SU-DHL-6 (cell line): ENCODE results near the gene GORASP1.

Source experiments
- H2AFZ ChIP-seq: fragments of 200-600 bp; sonication (generic); 2 replicates; pipeline ENCODE4 v1.6.1; 2014; ENCODE audit warnings: low read depth, mild to moderate bottlenecking, moderate library complexity, mixed read lengths, antibody characterized with exemption, low read length; ENCODE audit not compliant: severe bottlenecking
- H3F3A ChIP-seq: fragments of 200-600 bp; shearing (Covaris generic); 2 replicates; pipeline ENCODE4 v1.6.0; 2016; ENCODE audit warnings: antibody characterized with exemption, mild to moderate bottlenecking; ENCODE audit not compliant: insufficient read depth
- H3K27ac ChIP-seq: fragments of 200-600 bp; sonication (generic); 2 replicates; pipeline ENCODE4 v1.5.1; 2016; ENCODE audit warnings: low read depth, mild to moderate bottlenecking, low read length, moderate library complexity, mixed read lengths
- H3K27me3 ChIP-seq: fragments of 200-600 bp; sonication (generic), shearing (Covaris generic); 2 replicates; pipeline ENCODE4 v1.6.0; 2014; ENCODE audit warnings: mild to moderate bottlenecking, low read length
- H3K36me3 ChIP-seq: fragments of 200-600 bp; sonication (generic); 2 replicates; pipeline ENCODE4 v1.6.1; 2014; ENCODE audit warnings: mild to moderate bottlenecking, low read length, mixed read lengths
- H3K4me2 ChIP-seq: fragments of 300-600, 200-600 bp; shearing (Covaris generic), sonication (generic); 2 replicates; pipeline ENCODE4 v1.6.0; 2014; ENCODE audit warnings: low read length, low read depth, mild to moderate bottlenecking; ENCODE audit not compliant: poor library complexity, severe bottlenecking
- H3K4me3 ChIP-seq: fragments of 200-600 bp; sonication (generic); 2 replicates; pipeline ENCODE4 v1.5.1; 2014; ENCODE audit warnings: antibody characterized with exemption, low read length, mild to moderate bottlenecking, mixed read lengths; ENCODE audit not compliant: insufficient read depth, poor library complexity, severe bottlenecking
- H3K79me2 ChIP-seq: fragments of 200-600 bp; sonication (generic); 2 replicates; pipeline ENCODE4 v1.6.1; 2014; ENCODE audit warnings: mild to moderate bottlenecking, low read length, moderate library complexity; ENCODE audit not compliant: insufficient read depth
- H3K9ac ChIP-seq: fragments of 200-600 bp; sonication (generic); 2 replicates; pipeline ENCODE4 v1.7.0; 2014; ENCODE audit warnings: mild to moderate bottlenecking, low read length
- H3K9me2 ChIP-seq: fragments of 200-600 bp; sonication (generic); replicated peaks from 2 replicates; pipeline ENCODE4 v1.6.1; 2014; ENCODE audit warnings: low read length; ENCODE audit not compliant: insufficient read depth
- H3K9me3 ChIP-seq: fragments of 200-600 bp; sonication (generic); 2 replicates; pipeline ENCODE4 v1.6.1; 2014; ENCODE audit warnings: low read length, mixed read lengths; ENCODE audit not compliant: insufficient read depth
- H4K20me1 ChIP-seq: fragments of 200-600 bp; sonication (generic); 2 replicates; pipeline ENCODE4 v1.6.1; 2014; ENCODE audit warnings: low read depth, mild to moderate bottlenecking, antibody characterized with exemption, low read length, moderate library complexity, mixed read lengths
- EZH2phosphoT487 ChIP-seq: fragments of 200-600 bp; sonication (generic), shearing (Covaris generic); conservative IDR thresholded peaks from 2 replicates; pipeline ENCODE4 v1.6.1; 2018; ENCODE audit warnings: mild to moderate bottlenecking, antibody characterized with exemption, low read length, moderate library complexity, mixed read lengths
- TF ChIP-seq, protein P1 (sequence below): fragments of 200-600 bp; sonication (generic); IDR thresholded peaks from one replicate; pipeline ENCODE4 v1.5.1; 2017; ENCODE audit warnings: antibody characterized with exemption, mild to moderate bottlenecking, low read length, moderate library complexity; ENCODE audit not compliant: insufficient read depth, poor library complexity, severe bottlenecking

Gene GORASP1

DNA sequence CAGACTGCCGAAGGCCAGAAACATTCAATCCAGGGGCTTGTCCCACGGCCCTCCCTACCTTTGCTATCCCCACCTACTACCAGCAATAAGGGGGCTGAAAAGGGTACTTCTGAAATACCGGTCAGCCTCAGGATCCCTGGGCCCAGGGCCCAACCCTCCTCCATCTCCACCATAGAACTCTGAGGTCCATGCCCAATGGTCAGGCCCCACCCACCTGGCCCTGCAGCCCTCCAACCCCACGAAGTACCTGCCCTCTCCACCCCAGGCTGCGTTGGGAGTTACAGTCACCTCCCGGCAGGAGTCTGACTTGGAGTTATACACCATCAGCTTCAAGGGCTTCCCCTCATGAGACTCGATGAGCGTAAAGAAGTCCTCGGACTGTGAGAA lies 6.9 kb downstream of the GORASP1 start:
- TF ChIP-seq, protein P1, sequence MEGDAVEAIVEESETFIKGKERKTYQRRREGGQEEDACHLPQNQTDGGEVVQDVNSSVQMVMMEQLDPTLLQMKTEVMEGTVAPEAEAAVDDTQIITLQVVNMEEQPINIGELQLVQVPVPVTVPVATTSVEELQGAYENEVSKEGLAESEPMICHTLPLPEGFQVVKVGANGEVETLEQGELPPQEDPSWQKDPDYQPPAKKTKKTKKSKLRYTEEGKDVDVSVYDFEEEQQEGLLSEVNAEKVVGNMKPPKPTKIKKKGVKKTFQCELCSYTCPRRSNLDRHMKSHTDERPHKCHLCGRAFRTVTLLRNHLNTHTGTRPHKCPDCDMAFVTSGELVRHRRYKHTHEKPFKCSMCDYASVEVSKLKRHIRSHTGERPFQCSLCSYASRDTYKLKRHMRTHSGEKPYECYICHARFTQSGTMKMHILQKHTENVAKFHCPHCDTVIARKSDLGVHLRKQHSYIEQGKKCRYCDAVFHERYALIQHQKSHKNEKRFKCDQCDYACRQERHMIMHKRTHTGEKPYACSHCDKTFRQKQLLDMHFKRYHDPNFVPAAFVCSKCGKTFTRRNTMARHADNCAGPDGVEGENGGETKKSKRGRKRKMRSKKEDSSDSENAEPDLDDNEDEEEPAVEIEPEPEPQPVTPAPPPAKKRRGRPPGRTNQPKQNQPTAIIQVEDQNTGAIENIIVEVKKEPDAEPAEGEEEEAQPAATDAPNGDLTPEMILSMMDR = no peak
- no peak for TF ChIP-seq EZH2phosphoT487
- no peak overlapping the region for H2AFZ ChIP-seq
- H3K4me2 ChIP-seq = no peak overlapping the region
- no peaks in the 10 kb centered on the region for H3K27me3 ChIP-seq
- no peaks in the 10 kb centered on the region for H3K9me2 ChIP-seq
- H3K36me3 ChIP-seq = no peaks in the 10 kb centered on the region
- no peak overlapping the region for H3K27ac ChIP-seq
- H4K20me1 ChIP-seq = no peaks in the 10 kb centered on the region
- H3K4me3 ChIP-seq = no peak overlapping the region
- H3K9ac ChIP-seq = no peak overlapping the region
- no peaks in the 10 kb centered on the region for H3K79me2 ChIP-seq
- H3K9me3 ChIP-seq = no peaks in the 10 kb centered on the region
- no peaks in the 10 kb centered on the region for H3F3A ChIP-seq

DNA sequence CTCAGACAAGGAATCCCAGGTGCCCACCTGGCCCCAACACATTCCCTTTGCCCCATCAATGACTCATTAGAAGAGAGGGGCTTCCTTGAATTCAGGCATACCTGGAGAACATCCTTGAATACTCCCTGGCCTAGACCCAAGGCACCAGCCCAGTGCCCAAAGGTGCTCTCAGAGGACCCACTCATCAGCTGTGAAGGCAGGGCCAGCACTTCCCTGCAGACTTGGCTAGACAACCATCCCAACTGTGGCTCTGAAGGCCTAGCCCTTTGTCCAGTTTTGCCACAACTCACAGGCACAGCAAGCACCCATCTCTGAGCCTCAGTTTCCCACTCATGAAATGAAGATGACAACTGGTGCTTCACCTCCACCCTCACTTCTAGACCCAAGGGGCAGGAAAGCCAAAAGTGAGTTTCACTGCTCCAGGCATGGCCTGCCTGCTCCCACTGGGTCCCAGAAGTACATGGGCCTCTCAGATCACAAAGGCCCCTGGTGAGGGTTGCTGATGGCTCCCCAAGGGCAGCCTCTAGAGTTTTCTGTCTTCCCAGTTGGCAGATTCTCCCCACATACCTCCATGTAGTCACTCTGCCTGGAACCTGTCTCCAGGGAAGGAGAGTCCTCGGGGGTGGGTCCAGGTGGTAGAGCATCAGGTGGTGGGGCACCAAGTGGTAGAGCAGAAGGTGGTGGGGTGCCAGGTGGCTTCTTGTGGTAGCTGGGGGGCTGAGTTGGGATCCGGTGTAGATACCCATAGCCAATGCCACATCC lies 7.5 kb downstream of the GORASP1 start:
- no peaks in the 10 kb centered on the region for H3K79me2 ChIP-seq
- H3K4me3 ChIP-seq = no peak overlapping the region
- H3K9ac ChIP-seq = no peak overlapping the region
- H3F3A ChIP-seq = no peaks in the 10 kb centered on the region
- no peaks in the 10 kb centered on the region for H3K9me2 ChIP-seq
- TF ChIP-seq, protein P1 = no peak
- TF ChIP-seq EZH2phosphoT487 = no peak
- no peak overlapping the region for H3K27ac ChIP-seq
- no peaks in the 10 kb centered on the region for H4K20me1 ChIP-seq
- no peak overlapping the region for H3K4me2 ChIP-seq
- H2AFZ ChIP-seq = no peak overlapping the region
- H3K9me3 ChIP-seq = no peaks in the 10 kb centered on the region
- no peaks in the 10 kb centered on the region for H3K27me3 ChIP-seq
- H3K36me3 ChIP-seq = no peaks in the 10 kb centered on the region

DNA sequence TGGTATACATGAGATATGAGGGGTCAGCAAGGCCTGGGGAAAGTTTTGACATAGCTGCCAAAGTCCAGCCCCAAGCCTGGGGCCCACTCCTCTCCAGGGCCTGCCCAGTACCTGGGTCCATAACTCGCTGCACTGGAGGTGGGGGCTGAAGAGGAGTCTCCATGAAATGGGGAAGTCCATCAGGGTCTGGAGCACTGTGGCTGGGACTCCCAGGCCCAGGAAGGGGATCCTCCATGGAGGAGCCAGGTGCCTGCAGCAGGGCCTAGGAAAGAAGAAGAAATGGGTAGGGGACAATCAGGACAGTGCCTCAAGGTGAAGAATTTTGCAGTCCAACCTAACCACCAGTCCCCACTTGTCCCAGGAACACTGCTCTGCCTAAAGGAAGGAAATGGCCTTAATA lies 8.2 kb downstream of the GORASP1 start:
- H3K4me2 ChIP-seq = no peak overlapping the region
- no peaks in the 10 kb centered on the region for H3F3A ChIP-seq
- H3K4me3 ChIP-seq = no peak overlapping the region
- H3K9me3 ChIP-seq = no peaks in the 10 kb centered on the region
- no peaks in the 10 kb centered on the region for H4K20me1 ChIP-seq
- H3K79me2 ChIP-seq = no peaks in the 10 kb centered on the region
- H3K27ac ChIP-seq = no peak overlapping the region
- no peaks in the 10 kb centered on the region for H3K27me3 ChIP-seq
- H3K36me3 ChIP-seq = no peaks in the 10 kb centered on the region
- TF ChIP-seq EZH2phosphoT487 = no peak
- TF ChIP-seq, protein P1 = no peak
- no peak overlapping the region for H3K9ac ChIP-seq
- H3K9me2 ChIP-seq = no peaks in the 10 kb centered on the region
- no peak overlapping the region for H2AFZ ChIP-seq
